Smooth muscle cell (in vitro differentiated cells): ENCODE measurements around the gene GMPS. TPM values are rescaled to one million over a fixed set of nuclear protein-coding genes. Genes with fewer than 3 reads are reported as not detected.
"Not testable (repeated sequence)": the region's sequence is repeated elsewhere in the genome, so short reads cannot be mapped to it uniquely, and the experiment has no call there.

Source experiments
- DNase-seq: peaks from one replicate; lab custom pipeline; 2025; ENCODE audit not compliant: unreplicated experiment; lab: John Stamatoyannopoulos, UW
- H2AFZ ChIP-seq: fragments of 200-600 bp; sonication (generic); 2 replicates; pipeline ENCODE4 v1.6.0; 2016; ENCODE audit warnings: antibody characterized with exemption, low read depth, mild to moderate bottlenecking
- H3F3A ChIP-seq: fragments of 200-600 bp; sonication (generic); 2 replicates; pipeline ENCODE4 v1.6.0; 2017; ENCODE audit warnings: antibody characterized with exemption, low read depth
- H3K27ac ChIP-seq: fragments of 200-600 bp; sonication (generic); 2 replicates; pipeline ENCODE4 v1.5.1; 2016; ENCODE audit warnings: low read depth, mild to moderate bottlenecking
- H3K27me3 ChIP-seq: fragments of 200-600 bp; sonication (generic); 2 replicates; pipeline ENCODE4 v1.6.1; 2016; ENCODE audit warnings: low read depth, mild to moderate bottlenecking
- H3K36me3 ChIP-seq: fragments of 200-600 bp; sonication (generic); 2 replicates; pipeline ENCODE4 v1.5.1; 2016; ENCODE audit warnings: low read depth
- H3K4me1 ChIP-seq: fragments of 200-600 bp; sonication (generic); 2 replicates; pipeline ENCODE4 v1.5.1; 2016; ENCODE audit warnings: low read depth
- H3K4me2 ChIP-seq: fragments of 200-600 bp; sonication (generic); 2 replicates; pipeline ENCODE4 v1.6.0; 2016; ENCODE audit warnings: mild to moderate bottlenecking
- H3K4me3 ChIP-seq: fragments of 200-600 bp; sonication (generic); 2 replicates; pipeline ENCODE4 v1.5.1; 2016; ENCODE audit warnings: mild to moderate bottlenecking
- H3K79me2 ChIP-seq: fragments of 200-600 bp; sonication (generic); 2 replicates; pipeline ENCODE4 v1.6.0; 2016; ENCODE audit warnings: low read depth, mild to moderate bottlenecking
- H3K9ac ChIP-seq: fragments of 200-600 bp; sonication (generic); 2 replicates; pipeline ENCODE4 v1.6.0; 2016; ENCODE audit warnings: low read depth
- H3K9me3 ChIP-seq: fragments of 200-600 bp; sonication (generic); replicated peaks from 2 replicates; pipeline ENCODE4 v1.5.1; 2016; ENCODE audit warnings: low read depth
- H4K20me1 ChIP-seq: fragments of 200-600 bp; sonication (generic); 2 replicates; pipeline ENCODE4 v1.6.0; 2016; ENCODE audit warnings: low read depth
- CTCF ChIP-seq: fragments of 200-600 bp; sonication (generic); IDR thresholded peaks from 2 replicates; pipeline ENCODE4 v1.5.1; 2017; ENCODE audit warnings: borderline replicate concordance, mild to moderate bottlenecking, antibody characterized with exemption; ENCODE audit not compliant: insufficient read depth, poor library complexity, severe bottlenecking
- WGBS: methylation state at CpG from one replicate; pipeline ENCODE4 v1.1.7; 2016; ENCODE audit warnings: low lambda C conversion rate; 5-methylcytosine and 5-hydroxymethylcytosine counted together
- polyA plus RNA-seq: library from polyadenylated mRNA; unstranded; fragments of >200 nt; fragmentation: Nextera tagmentation; extraction: Ambion mirVana; gene quantifications from 2 replicates; pipeline ENCODE4 v1.2.1, GENCODE V29; 2016
- total RNA-seq: library from RNA; depleted of rRNA; stranded (reverse); fragments of >200 nt; gene quantifications from 2 replicates; pipeline ENCODE4 v1.2.3, GENCODE V29; 2014

GMPS gene
- total and polyA plus RNA-seq, 2 experiments from 2014 or later = 52.1 to 64.5 TPM

GRCh38 chr3:155960060-155960459, 89.6 kb downstream of the GMPS start:
- Histone ChIP-seq H3K27ac (no peak overlapping the region), H3F3A (no peaks in the 10 kb centered on the region), H3K9ac (no peak overlapping the region), H2AFZ (no peak overlapping the region), H3K4me3 (no peak overlapping the region), H4K20me1 (no peaks in the 10 kb centered on the region), H3K79me2 (no peaks in the 10 kb centered on the region), H3K4me1 (no peaks in the 10 kb centered on the region), H3K4me2 (no peak overlapping the region), H3K27me3 (no peaks in the 10 kb centered on the region), H3K9me3 (no peaks in the 10 kb centered on the region), H3K36me3 (no peaks in the 10 kb centered on the region)
- no peak for DNase-seq
- no peak for TF ChIP-seq CTCF
- 79% methylated on average over 8 of the region's 8 CpGs for WGBS

GRCh38 chr3:155961044-155961443, 90.6 kb downstream of the GMPS start:
- H3K27me3 ChIP-seq, H3K79me2 ChIP-seq, DNase-seq, H3K36me3 ChIP-seq, H3K9me3 ChIP-seq, H3K27ac ChIP-seq, H2AFZ ChIP-seq, H4K20me1 ChIP-seq, H3K4me2 ChIP-seq, H3K9ac ChIP-seq, H3F3A ChIP-seq, H3K4me3 ChIP-seq, H3K4me1 ChIP-seq: not testable (repeated sequence)
- WGBS = 97% methylated on average over 5 of the region's 5 CpGs

GRCh38 chr3:155963570-155963969, 93.1 kb downstream of the GMPS start:
- 100% methylated on average over 2 of the region's 2 CpGs for WGBS

GRCh38 chr3:155970398-155970797, 99.9 kb downstream of the GMPS start:
- no peaks in the 10 kb centered on the region for H3K4me1 ChIP-seq
- DNase-seq = no peak
- no peaks in the 10 kb centered on the region for H3K27me3 ChIP-seq
- H3K27ac ChIP-seq = no peak overlapping the region
- no peak overlapping the region for H3K9ac ChIP-seq
- H4K20me1 ChIP-seq = no peaks in the 10 kb centered on the region
- H2AFZ ChIP-seq = no peak overlapping the region
- H3F3A ChIP-seq = no peaks in the 10 kb centered on the region
- no peaks in the 10 kb centered on the region for H3K36me3 ChIP-seq
- no peaks in the 10 kb centered on the region for H3K79me2 ChIP-seq
- WGBS = 92% methylated on average over 2 of the region's 2 CpGs
- no peak overlapping the region for H3K4me3 ChIP-seq
- no peaks in the 10 kb centered on the region for H3K9me3 ChIP-seq
- H3K4me2 ChIP-seq = no peak overlapping the region
- no peak for TF ChIP-seq CTCF

More at GRCh38 chr3:155963570-155963969, 93.1 kb downstream of the GMPS start:
- Histone ChIP-seq H3K4me1 (no peaks in the 10 kb centered on the region), H3K4me2 (no peak overlapping the region), H2AFZ (no peak overlapping the region), H3F3A (no peaks in the 10 kb centered on the region), H4K20me1 (no peaks in the 10 kb centered on the region), H3K27ac (no peak overlapping the region), H3K36me3 (no peaks in the 10 kb centered on the region), H3K4me3 (no peak overlapping the region), H3K9me3 (no peaks in the 10 kb centered on the region), H3K9ac (no peak overlapping the region), H3K27me3 (no peaks in the 10 kb centered on the region), H3K79me2 (no peaks in the 10 kb centered on the region)
- no peak for TF ChIP-seq CTCF
- no peak for DNase-seq
